ENCODE measurements around the gene RASL11B.

RASL11B gene

DNA sequence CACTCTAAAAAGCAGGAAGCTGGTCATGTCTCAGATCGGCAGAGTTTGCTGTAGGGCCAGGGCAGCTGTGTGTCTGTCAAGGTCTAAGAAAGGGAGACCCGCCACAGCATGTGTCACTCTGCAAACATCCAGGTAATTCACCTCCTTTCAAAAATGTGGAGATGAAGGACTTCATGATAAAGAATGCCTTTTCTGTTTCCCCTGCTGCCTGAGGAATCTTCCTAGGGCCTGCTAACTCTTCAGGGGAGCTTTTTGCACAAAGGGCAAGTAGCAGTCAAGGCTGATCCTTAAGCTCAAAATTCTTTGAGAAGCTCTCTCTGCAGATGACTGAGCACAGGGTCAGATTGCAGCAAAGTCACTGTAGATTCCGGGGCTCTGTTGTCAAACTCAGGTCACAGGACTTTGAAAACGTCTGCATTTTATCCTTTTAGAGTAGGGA lies 21.1 kb downstream of the RASL11B start:
- H3K4me1 ChIP-seq = no peaks in the 10 kb centered on the region
- TF ChIP-seq, protein P1, sequence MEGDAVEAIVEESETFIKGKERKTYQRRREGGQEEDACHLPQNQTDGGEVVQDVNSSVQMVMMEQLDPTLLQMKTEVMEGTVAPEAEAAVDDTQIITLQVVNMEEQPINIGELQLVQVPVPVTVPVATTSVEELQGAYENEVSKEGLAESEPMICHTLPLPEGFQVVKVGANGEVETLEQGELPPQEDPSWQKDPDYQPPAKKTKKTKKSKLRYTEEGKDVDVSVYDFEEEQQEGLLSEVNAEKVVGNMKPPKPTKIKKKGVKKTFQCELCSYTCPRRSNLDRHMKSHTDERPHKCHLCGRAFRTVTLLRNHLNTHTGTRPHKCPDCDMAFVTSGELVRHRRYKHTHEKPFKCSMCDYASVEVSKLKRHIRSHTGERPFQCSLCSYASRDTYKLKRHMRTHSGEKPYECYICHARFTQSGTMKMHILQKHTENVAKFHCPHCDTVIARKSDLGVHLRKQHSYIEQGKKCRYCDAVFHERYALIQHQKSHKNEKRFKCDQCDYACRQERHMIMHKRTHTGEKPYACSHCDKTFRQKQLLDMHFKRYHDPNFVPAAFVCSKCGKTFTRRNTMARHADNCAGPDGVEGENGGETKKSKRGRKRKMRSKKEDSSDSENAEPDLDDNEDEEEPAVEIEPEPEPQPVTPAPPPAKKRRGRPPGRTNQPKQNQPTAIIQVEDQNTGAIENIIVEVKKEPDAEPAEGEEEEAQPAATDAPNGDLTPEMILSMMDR (IDR thresholded peaks at IDR 0.05) = no peak
- H3K36me3 ChIP-seq (ENCODE audit: control insufficient read depth, insufficient read depth, low read length) = no peaks in the 10 kb centered on the region
- H3K9ac ChIP-seq = no peak overlapping the region
- H3K9me3 ChIP-seq (ENCODE audit: control insufficient read depth, low read length) = no peaks in the 10 kb centered on the region
- no peak overlapping the region for H3K4me3 ChIP-seq (ENCODE audit: low read depth, low read length)
- H3K79me2 ChIP-seq = no peaks in the 10 kb centered on the region
- no peak overlapping the region for H2AFZ ChIP-seq
- no peaks in the 10 kb centered on the region for H3K27me3 ChIP-seq (ENCODE audit: control insufficient read depth, insufficient read depth, low read length)
- H3K4me2 ChIP-seq (ENCODE audit: low read length) = no peak overlapping the region
- no peak overlapping the region for H3K27ac ChIP-seq

GRCh38 chr4:52883707-52884669 lies 21.9 kb downstream of the RASL11B start:
- Histone ChIP-seq H2AFZ (no peak overlapping the region), H3K27me3 (ENCODE audit: control insufficient read depth, insufficient read depth, low read length) (no peaks in the 10 kb centered on the region), H3K4me3 (ENCODE audit: low read depth, low read length) (no peak overlapping the region), H3K27ac (no peak overlapping the region), H3K4me1 (no peaks in the 10 kb centered on the region), H3K9me3 (ENCODE audit: control insufficient read depth, low read length) (no peaks in the 10 kb centered on the region), H3K9ac (no peak overlapping the region), H3K36me3 (ENCODE audit: control insufficient read depth, insufficient read depth, low read length) (no peaks in the 10 kb centered on the region), H3K79me2 (no peaks in the 10 kb centered on the region), H3K4me2 (ENCODE audit: low read length) (no peak overlapping the region)
- TF ChIP-seq, protein P1 (IDR thresholded peaks at IDR 0.05) = no peak

DNA sequence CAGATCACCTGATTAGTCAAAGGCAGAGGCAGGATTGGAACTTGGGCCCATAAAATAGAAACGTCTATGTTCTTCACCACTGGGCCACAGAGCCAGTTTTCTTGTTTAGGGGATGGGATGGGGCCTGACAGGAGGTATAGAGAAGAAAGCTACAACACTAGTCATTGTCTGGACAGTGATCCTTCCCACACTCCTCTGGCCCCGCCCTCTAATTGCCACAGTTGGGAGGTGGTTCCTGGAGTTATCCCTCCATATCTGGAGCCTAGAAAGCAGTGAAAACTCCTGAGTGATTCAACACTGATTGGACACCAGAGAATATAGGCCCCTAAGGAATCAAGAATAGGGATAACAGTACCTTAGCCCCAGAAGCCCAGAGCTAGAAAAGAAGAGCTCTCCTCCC lies 22.9 kb downstream of the RASL11B start:
- TF ChIP-seq, protein P1 (IDR thresholded peaks at IDR 0.05) = no peak
- no peaks in the 10 kb centered on the region for H3K79me2 ChIP-seq

GRCh38 chr4:52889354-52889753 lies 27.2 kb downstream of the RASL11B start:
- Histone ChIP-seq H3K9ac (no peak overlapping the region), H3K4me1 (no peaks in the 10 kb centered on the region), H3K9me3 (ENCODE audit: control insufficient read depth, low read length) (no peaks in the 10 kb centered on the region), H3K27me3 (ENCODE audit: control insufficient read depth, insufficient read depth, low read length) (no peaks in the 10 kb centered on the region), H3K27ac (no peak overlapping the region), H2AFZ (no peak overlapping the region), H3K36me3 (ENCODE audit: control insufficient read depth, insufficient read depth, low read length) (no peaks in the 10 kb centered on the region), H3K4me3 (ENCODE audit: low read depth, low read length) (no peak overlapping the region), H3K4me2 (ENCODE audit: low read length) (no peak overlapping the region), H3K79me2 (no peaks in the 10 kb centered on the region)
- TF ChIP-seq, protein P1 (IDR thresholded peaks at IDR 0.05) = no peak

More for the DNA sequence above, 22.9 kb downstream of the RASL11B start:
- H3K4me3 ChIP-seq (ENCODE audit: low read depth, low read length) = no peak overlapping the region
- no peak overlapping the region for H3K4me2 ChIP-seq (ENCODE audit: low read length)
- no peaks in the 10 kb centered on the region for H3K36me3 ChIP-seq (ENCODE audit: control insufficient read depth, insufficient read depth, low read length)
- no peak overlapping the region for H2AFZ ChIP-seq
- no peaks in the 10 kb centered on the region for H3K27me3 ChIP-seq (ENCODE audit: control insufficient read depth, insufficient read depth, low read length)
- H3K9ac ChIP-seq = no peak overlapping the region
- no peak overlapping the region for H3K27ac ChIP-seq
- H3K9me3 ChIP-seq (ENCODE audit: control insufficient read depth, low read length) = no peaks in the 10 kb centered on the region
- H3K4me1 ChIP-seq = no peaks in the 10 kb centered on the region

Measured in parathyroid adenoma (tissue), 2 donors.